Smooth muscle cell (in vitro differentiated cells): ENCODE results near the gene HELZ. TPM values are rescaled to one million over a fixed set of nuclear protein-coding genes. Genes with fewer than 3 reads are reported as not detected.

Source experiments
- DNase-seq: peaks from one replicate; lab custom pipeline; 2025; ENCODE audit not compliant: unreplicated experiment; lab: John Stamatoyannopoulos, UW
- H2AFZ ChIP-seq: fragments of 200-600 bp; sonication (generic); 2 replicates; pipeline ENCODE4 v1.6.0; 2016; ENCODE audit warnings: antibody characterized with exemption, low read depth, mild to moderate bottlenecking
- H3F3A ChIP-seq: fragments of 200-600 bp; sonication (generic); 2 replicates; pipeline ENCODE4 v1.6.0; 2017; ENCODE audit warnings: antibody characterized with exemption, low read depth
- H3K27ac ChIP-seq: fragments of 200-600 bp; sonication (generic); 2 replicates; pipeline ENCODE4 v1.5.1; 2016; ENCODE audit warnings: low read depth, mild to moderate bottlenecking
- H3K27me3 ChIP-seq: fragments of 200-600 bp; sonication (generic); 2 replicates; pipeline ENCODE4 v1.6.1; 2016; ENCODE audit warnings: low read depth, mild to moderate bottlenecking
- H3K36me3 ChIP-seq: fragments of 200-600 bp; sonication (generic); 2 replicates; pipeline ENCODE4 v1.5.1; 2016; ENCODE audit warnings: low read depth
- H3K4me1 ChIP-seq: fragments of 200-600 bp; sonication (generic); 2 replicates; pipeline ENCODE4 v1.5.1; 2016; ENCODE audit warnings: low read depth
- H3K4me2 ChIP-seq: fragments of 200-600 bp; sonication (generic); 2 replicates; pipeline ENCODE4 v1.6.0; 2016; ENCODE audit warnings: mild to moderate bottlenecking
- H3K4me3 ChIP-seq: fragments of 200-600 bp; sonication (generic); 2 replicates; pipeline ENCODE4 v1.5.1; 2016; ENCODE audit warnings: mild to moderate bottlenecking
- H3K79me2 ChIP-seq: fragments of 200-600 bp; sonication (generic); 2 replicates; pipeline ENCODE4 v1.6.0; 2016; ENCODE audit warnings: low read depth, mild to moderate bottlenecking
- H3K9ac ChIP-seq: fragments of 200-600 bp; sonication (generic); 2 replicates; pipeline ENCODE4 v1.6.0; 2016; ENCODE audit warnings: low read depth
- H3K9me3 ChIP-seq: fragments of 200-600 bp; sonication (generic); replicated peaks from 2 replicates; pipeline ENCODE4 v1.5.1; 2016; ENCODE audit warnings: low read depth
- H4K20me1 ChIP-seq: fragments of 200-600 bp; sonication (generic); 2 replicates; pipeline ENCODE4 v1.6.0; 2016; ENCODE audit warnings: low read depth
- WGBS: methylation state at CpG from one replicate; pipeline ENCODE4 v1.1.7; 2016; ENCODE audit warnings: low lambda C conversion rate; 5-methylcytosine and 5-hydroxymethylcytosine counted together
- polyA plus RNA-seq: library from polyadenylated mRNA; unstranded; fragments of >200 nt; fragmentation: Nextera tagmentation; extraction: Ambion mirVana; gene quantifications from 2 replicates; pipeline ENCODE4 v1.2.1, GENCODE V29; 2016
- total RNA-seq: library from RNA; depleted of rRNA; stranded (reverse); fragments of >200 nt; gene quantifications from 2 replicates; pipeline ENCODE4 v1.2.3, GENCODE V29; 2014
- TF ChIP-seq, protein P1 (sequence below): fragments of 200-600 bp; sonication (generic); IDR thresholded peaks from 2 replicates; pipeline ENCODE4 v1.5.1; 2017; ENCODE audit warnings: borderline replicate concordance, mild to moderate bottlenecking, antibody characterized with exemption; ENCODE audit not compliant: insufficient read depth, poor library complexity, severe bottlenecking

HELZ gene
- total and polyA plus RNA-seq, 2 experiments from 2014 or later = 18.8 to 34.4 TPM

- no peaks in the 10 kb centered on the region for H3K27me3 ChIP-seq
- WGBS = 96% methylated on average over 13 of the region's 17 CpGs
- DNase-seq = no peak
- H4K20me1 ChIP-seq = no peaks in the 10 kb centered on the region
- H3F3A ChIP-seq = no peaks in the 10 kb centered on the region
- TF ChIP-seq, protein P1, sequence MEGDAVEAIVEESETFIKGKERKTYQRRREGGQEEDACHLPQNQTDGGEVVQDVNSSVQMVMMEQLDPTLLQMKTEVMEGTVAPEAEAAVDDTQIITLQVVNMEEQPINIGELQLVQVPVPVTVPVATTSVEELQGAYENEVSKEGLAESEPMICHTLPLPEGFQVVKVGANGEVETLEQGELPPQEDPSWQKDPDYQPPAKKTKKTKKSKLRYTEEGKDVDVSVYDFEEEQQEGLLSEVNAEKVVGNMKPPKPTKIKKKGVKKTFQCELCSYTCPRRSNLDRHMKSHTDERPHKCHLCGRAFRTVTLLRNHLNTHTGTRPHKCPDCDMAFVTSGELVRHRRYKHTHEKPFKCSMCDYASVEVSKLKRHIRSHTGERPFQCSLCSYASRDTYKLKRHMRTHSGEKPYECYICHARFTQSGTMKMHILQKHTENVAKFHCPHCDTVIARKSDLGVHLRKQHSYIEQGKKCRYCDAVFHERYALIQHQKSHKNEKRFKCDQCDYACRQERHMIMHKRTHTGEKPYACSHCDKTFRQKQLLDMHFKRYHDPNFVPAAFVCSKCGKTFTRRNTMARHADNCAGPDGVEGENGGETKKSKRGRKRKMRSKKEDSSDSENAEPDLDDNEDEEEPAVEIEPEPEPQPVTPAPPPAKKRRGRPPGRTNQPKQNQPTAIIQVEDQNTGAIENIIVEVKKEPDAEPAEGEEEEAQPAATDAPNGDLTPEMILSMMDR = no peak
- no peak overlapping the region for H2AFZ ChIP-seq
- no peak overlapping the region for H3K9ac ChIP-seq
- no peaks in the 10 kb centered on the region for H3K79me2 ChIP-seq
- no peak overlapping the region for H3K4me3 ChIP-seq
- H3K9me3 ChIP-seq = no peaks in the 10 kb centered on the region
- H3K4me1 ChIP-seq = no peaks in the 10 kb centered on the region
- H3K4me2 ChIP-seq = no peak overlapping the region
- no peak overlapping the region for H3K27ac ChIP-seq
- H3K36me3 ChIP-seq = no peaks in the 10 kb centered on the region
Measured at GRCh38 chr17:67024736-67025135, 220.3 kb downstream of the HELZ start.

GRCh38 chr17:67022451-67022810, 222.6 kb downstream of the HELZ start:
- Histone ChIP-seq H3K4me1 (no peaks in the 10 kb centered on the region), H3K4me2 (no peak overlapping the region), H3K4me3 (no peak overlapping the region), H4K20me1 (no peaks in the 10 kb centered on the region), H3K9ac (no peak overlapping the region), H3K9me3 (no peaks in the 10 kb centered on the region), H3K27ac (no peak overlapping the region), H3K79me2 (no peaks in the 10 kb centered on the region), H3K27me3 (no peaks in the 10 kb centered on the region), H3F3A (no peaks in the 10 kb centered on the region), H3K36me3 (no peaks in the 10 kb centered on the region), H2AFZ (no peak overlapping the region)
- 92% methylated on average over 12 of the region's 12 CpGs for WGBS
- no peak for DNase-seq
- TF ChIP-seq, protein P1 = no peak

- WGBS = 95% methylated on average over 16 of the region's 16 CpGs
- TF ChIP-seq, protein P1 = no peak
- no peak for DNase-seq
- no peak overlapping the region for H2AFZ ChIP-seq
- H3K9ac ChIP-seq = no peak overlapping the region
- no peaks in the 10 kb centered on the region for H3K79me2 ChIP-seq
- H3K9me3 ChIP-seq = no peaks in the 10 kb centered on the region
- H3K27me3 ChIP-seq = no peaks in the 10 kb centered on the region
- no peak overlapping the region for H3K4me2 ChIP-seq
- no peaks in the 10 kb centered on the region for H4K20me1 ChIP-seq
- H3K36me3 ChIP-seq = no peaks in the 10 kb centered on the region
- H3K4me3 ChIP-seq = no peak overlapping the region
- H3K4me1 ChIP-seq = no peaks in the 10 kb centered on the region
- no peak overlapping the region for H3K27ac ChIP-seq
- no peaks in the 10 kb centered on the region for H3F3A ChIP-seq
Measured at GRCh38 chr17:67021743-67022450, 223.1 kb downstream of the HELZ start.

DNA sequence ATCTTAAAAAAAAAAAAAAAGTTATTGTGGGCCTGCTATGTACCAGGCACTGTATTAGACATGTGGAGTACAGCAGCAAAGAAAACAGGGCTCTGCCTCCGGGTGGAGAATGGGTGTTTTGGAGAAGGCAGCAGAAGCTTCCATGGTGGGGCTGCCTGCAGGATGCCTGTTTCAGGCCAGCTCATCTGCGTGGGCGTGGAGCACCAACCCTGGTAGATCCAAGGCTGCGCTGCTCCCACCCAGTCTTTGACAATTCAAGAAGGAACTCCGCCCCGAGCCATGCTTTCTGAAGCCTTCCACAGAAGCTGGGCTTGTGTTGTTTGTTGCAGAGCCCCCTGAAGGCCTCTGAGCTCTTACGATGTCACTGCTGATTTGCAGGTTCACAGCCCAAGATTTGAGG, 223.8 kb downstream of the HELZ start:
- no peaks in the 10 kb centered on the region for H3K4me1 ChIP-seq
- H3K4me3 ChIP-seq = no peak overlapping the region
- H3K9ac ChIP-seq = no peak overlapping the region
- H2AFZ ChIP-seq = no peak overlapping the region
- no peak overlapping the region for H3K4me2 ChIP-seq
- no peaks in the 10 kb centered on the region for H3F3A ChIP-seq
- no peak for DNase-seq
- 89% methylated on average over 7 of the region's 7 CpGs for WGBS
- no peaks in the 10 kb centered on the region for H3K36me3 ChIP-seq
- no peaks in the 10 kb centered on the region for H4K20me1 ChIP-seq
- H3K27ac ChIP-seq = no peak overlapping the region
- no peaks in the 10 kb centered on the region for H3K27me3 ChIP-seq
- H3K79me2 ChIP-seq = no peaks in the 10 kb centered on the region
- TF ChIP-seq, protein P1 = no peak
- H3K9me3 ChIP-seq = no peaks in the 10 kb centered on the region
